SH-SY5Y (cell line): ENCODE measurements around the gene MRPS22.

Source experiments
- GATA2 ChIP-seq: IDR thresholded peaks from 2 replicates; pipeline ENCODE4 v1.6.1; 2011; ENCODE audit warnings: mild to moderate bottlenecking, low read depth, low read length
- GATA3 ChIP-seq: IDR thresholded peaks from 2 replicates; pipeline ENCODE4 v1.6.1; 2011; ENCODE audit warnings: low read depth, mild to moderate bottlenecking, low read length, moderate library complexity

GRCh38 chr3:139317215-139317614, 26.6 kb upstream of the MRPS22 start:
- no peak for TF ChIP-seq GATA2
- TF ChIP-seq GATA3: no peak
